T-helper 2 cell treated with Interferon-gamma antibody and Interleukin-4, amounts not matched to agents 100 ng/mL and 5 ng/mL, for 36 hours (primary cell): ENCODE results near the gene TPRA1. TPM values are rescaled to one million over a fixed set of nuclear protein-coding genes. Genes with fewer than 3 reads are reported as not detected.

Source experiments
- intact Hi-C: fragments of 100-400 bp; cut with micrococcal nuclease; formaldehyde crosslinking; loops from one replicate; pipeline ENCODE4 v1.15.1; 2023
- total RNA-seq: library from RNA; stranded (reverse); gene quantifications from 2 replicates; pipeline ENCODE4 v1.2.3, GENCODE V29; 2022

Gene TPRA1
- total RNA-seq = 27.9 and 31.1 TPM in 2 replicates

DNA sequence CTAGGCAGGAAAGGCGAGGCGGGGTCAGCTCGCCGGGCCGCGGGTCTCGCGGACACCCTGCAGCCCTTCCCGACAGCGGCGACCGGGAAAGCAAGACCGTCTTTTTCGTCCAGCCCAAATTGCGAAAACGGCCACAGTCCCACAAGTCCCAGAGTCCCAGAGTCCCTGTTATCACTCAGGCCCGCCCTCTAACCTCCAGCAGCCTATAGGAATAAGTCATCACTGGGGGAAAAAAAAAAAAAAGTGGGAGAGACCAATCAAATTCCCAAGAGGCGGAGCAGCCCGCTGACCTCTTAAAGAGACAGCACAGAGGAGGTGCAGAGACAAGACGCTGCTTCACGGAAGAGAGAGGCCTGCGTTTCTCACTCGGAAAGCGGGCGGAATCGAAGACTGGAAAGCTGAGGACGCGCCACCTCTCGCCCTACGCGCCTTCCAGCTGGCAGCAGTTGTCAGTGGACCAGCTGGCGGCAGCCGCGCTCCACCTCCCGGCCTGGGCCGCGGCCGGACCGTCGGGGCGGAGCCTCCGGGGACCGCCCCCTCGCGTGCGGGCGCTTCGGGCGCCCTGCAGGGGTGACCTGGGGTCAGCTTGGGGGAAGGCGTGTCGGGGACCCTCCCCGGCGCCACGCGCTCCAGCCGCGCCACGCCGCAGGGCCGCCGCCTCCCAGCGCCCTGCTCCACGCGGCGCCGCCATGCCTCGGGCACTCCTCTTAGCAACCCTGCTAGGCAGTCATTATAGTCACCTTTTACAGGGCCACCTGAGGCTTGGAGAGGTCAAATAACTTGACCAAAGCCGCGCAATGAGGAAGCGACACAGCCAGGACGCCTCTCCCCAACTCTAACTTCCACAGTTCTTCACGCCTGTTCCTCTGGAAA, at the start of gene TPRA1:
TSS of gene TPRA1 (minus strand) at position 141 of the 873 bp plus-strand sequence. CDS start 10,587 bp downstream, outside the sequence.
- intact Hi-C loops = loop anchor here (1.0 to 10.0 kb wide), 6 partner anchors 7 to 1674 kb away; partner anchors contain the start of genes ABTB1, MCM2 and SLC41A3

DNA sequence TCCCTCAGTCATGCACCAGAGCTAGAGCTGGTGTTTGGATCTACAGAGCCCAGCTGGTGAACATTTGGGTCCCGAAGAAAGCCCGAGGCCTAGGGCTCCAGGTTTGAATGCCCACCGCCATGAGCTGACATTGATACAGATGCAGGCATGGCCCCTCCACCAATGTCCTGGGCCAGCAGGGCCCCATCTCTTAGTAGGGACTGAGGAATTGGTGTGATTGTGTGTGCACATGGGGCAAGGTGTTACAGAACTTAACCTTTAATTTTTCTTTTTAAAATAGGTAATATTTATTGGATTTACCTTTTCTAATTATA, 49.5 kb upstream of the TPRA1 start:
- intact Hi-C loops = no loop called here

DNA sequence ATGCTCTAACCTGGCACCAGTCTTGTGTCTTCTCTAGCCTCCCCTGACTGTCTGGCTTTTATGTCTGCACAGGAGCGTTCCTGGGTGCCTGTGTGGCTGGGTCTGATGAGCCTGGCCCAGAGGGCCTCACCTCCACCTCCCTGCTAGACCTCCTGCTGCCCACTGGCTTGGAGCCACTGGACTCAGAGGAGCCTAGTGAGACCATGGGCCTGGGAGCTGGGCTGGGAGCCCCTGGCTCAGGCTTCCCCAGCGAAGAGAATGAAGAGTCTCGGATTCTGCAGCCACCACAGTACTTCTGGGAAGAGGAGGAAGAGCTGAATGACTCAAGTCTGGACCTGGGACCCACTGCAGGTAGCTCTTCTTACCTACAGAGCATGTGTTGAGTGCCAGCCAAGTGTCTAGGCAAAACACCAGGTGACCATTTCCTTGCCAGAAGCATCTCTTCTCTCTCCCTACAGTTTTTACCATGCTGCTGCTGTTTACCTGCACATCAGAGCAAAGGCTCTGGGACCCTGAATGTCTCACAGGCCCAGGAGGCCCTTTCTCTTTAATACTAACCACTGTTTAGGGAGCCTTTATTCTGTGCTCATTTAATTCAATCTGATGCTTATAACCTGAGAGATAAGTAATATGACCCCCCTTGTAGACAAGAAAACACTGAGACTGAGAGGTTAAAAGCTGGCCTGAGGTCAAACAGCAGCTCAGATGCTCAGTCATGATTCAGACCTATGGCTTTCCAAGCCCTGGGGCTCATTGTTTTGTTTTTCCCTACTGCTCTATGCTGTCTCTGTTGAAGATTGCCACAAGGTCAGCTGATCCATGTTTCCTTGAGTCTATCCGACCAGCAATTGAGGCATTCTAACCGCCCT, 48.9 kb upstream of the TPRA1 start:
- intact Hi-C loops = loop anchor here (5.0 kb wide), 1 partner anchor 47 kb away; the partner anchor contains the start of gene TPRA1

GRCh38 chr3:127637971-127638370, 47.4 kb upstream of the TPRA1 start:
- intact Hi-C loops = loop anchor here (1.0 to 5.0 kb wide), 2 partner anchors 34 to 46 kb away; partner anchors contain the start of genes ABTB1 and TPRA1

DNA sequence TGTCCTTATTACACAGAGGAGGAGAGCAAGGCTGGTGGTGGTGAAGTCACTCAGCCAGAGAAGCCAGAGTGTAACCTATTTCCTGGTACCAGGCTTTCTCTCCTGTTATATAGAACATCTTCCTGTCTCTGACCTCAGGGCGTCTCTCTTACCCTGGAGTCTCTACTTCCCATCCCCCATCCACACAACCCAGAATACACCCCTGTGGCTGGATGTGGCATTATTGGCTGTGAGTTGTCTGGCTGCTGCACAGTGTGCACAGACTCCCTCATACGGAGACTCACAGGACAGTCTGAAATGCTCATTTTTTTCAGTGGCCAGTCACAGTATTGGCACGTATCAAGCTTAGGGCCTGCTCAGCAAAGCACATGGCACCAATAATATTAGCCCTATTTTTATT, 47.0 kb upstream of the TPRA1 start:
- intact Hi-C loops = loop anchor here (1.0 to 5.0 kb wide), 2 partner anchors 35 to 45 kb away; partner anchors contain the start of genes ABTB1 and TPRA1

DNA sequence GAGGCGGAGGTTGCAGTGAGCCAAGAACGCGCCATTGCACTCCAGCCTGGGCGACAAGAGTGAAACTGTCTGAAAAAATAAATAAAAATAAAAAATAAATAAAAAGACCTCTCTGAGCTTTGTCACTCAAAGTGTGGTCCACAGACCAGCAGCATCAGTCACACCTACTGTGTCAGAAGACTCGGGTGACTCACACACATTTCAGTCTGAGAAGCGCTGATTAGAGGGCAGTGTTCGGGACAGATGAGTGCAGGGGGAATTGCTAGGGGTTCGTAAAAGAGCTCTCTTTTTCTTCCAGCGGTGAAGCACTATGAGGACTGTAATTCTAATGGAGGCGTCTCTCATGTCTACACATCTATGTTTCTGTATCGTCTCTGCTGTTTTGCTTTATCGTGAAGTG, 44.1 kb upstream of the TPRA1 start:
- intact Hi-C loops = loop anchor here (5.0 kb wide), 1 partner anchor 42 kb away; the partner anchor contains the start of gene TPRA1

- intact Hi-C loops = no loop called here
Measured at GRCh38 chr3:127632035-127632820, 41.7 kb upstream of the TPRA1 start.

DNA sequence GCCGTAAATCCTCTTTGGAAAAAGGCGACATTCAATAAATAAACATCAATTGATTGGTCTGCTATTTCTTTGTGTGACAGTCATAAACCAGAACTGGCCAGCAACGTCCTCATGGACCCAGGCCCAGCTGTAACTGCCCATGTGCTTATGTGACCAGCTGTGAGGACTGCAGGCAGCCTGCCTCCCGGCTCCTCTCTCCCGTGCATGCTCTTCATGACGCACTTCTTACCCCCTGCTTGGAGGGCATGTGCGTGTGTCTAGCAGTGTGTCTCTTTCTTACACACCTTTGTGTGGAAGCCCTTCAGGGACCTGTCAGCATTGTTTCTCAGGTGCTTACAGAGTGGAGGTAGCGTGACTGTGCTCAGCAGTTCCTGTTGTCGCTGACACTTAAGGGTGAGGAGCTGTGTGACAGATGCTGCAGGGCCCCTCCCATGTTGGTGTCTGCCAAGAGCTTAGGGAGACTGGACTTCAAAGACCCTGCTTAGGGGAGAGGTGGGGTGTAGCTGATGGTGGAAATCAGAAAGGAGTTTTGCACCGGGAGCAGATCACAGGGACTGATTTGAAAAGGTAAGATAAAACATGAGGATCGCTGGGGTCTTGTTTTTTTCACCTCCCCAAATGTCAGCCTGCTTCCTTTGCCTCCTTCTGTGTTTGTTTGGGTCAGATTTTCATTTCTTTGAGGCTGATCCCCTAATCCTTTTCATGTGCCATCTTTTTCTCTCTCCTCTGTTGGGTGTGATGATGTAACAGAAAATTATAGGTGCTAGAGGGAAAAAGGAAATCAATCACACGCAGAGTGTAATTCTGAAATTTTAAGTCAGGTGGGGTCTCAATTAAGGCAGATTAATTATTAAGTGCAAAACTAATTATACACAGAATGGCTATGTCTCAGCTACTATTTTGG, 40.5 kb upstream of the TPRA1 start:
- intact Hi-C loops = no loop called here

- intact Hi-C loops = no loop called here
Measured at GRCh38 chr3:127629467-127630403, 39.2 kb upstream of the TPRA1 start.

DNA sequence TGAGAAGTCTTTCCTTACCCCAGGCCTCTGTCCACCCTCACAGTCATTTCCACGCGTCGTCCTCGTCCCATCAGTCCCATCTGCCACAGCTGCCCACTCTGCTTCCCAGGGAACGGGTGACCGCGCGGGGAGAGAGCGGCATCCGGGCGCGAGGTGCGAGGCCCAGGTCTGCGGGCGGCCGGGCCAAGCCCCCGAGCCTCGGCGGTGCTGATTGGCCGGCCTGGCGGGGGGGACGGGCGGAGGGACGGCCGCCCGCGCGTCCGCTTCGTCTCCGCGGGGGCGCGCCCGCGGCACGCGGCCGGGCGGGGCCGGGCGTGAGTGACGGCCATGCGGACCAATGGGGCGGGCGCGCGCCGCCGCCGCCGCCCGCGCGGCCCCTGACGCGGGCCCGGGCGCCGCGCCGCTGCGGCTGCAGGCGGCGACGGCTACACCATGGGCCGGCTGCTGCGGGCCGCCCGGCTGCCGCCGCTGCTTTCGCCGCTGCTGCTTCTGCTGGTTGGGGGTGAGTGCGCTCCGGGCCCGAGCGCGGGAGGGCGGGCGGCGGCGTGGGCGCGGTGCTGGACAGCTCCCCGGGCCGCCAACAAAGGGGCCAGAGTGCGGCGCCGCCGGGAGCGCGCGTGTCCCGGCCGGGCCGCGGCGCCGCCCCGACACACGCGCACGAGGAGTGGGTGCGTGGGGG, 38.4 kb upstream of the TPRA1 start, which contains the start of gene PODXL2:
TSS of gene PODXL2 (plus strand) at position 398 of the 679 bp plus-strand sequence. CDS start at position 433, 35 bp downstream.
- intact Hi-C loops = no loop called here

DNA sequence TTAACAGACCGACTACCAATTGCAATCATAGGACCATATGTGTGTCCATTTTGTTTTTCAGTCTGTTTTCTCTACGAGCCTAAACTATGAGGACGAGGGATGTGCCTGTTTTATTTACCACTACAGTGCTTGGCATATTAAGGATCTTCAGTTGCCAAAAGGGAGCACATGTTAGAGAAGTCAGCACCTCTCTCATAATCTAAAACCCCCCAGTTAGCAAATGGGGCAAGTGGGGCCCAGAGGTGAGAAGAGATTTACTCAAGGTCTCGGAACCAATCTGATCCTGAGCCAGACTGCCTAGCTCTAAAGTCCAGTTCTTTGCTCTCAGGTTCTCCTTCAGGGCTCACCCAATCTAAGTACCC, 37.9 kb upstream of the TPRA1 start:
- intact Hi-C loops = no loop called here

DNA sequence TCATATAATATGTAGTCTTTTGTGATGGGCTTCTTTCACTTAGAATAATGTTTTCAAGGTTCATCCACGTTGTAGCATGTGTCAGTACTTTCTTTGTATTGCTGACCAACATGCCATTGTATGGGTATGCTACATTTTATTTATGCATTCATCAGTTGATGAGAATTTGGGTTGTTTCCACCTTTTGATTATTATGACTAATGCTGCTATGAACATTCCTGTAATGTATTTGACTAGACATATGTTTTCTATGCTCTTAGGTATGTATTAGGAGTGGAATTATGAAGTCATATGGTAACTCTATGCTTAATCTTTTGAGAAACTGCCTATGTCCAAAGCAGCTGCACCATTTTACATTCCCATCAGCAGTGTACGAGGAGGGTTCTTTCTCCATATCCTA, 35.3 kb upstream of the TPRA1 start:
- intact Hi-C loops = no loop called here

DNA sequence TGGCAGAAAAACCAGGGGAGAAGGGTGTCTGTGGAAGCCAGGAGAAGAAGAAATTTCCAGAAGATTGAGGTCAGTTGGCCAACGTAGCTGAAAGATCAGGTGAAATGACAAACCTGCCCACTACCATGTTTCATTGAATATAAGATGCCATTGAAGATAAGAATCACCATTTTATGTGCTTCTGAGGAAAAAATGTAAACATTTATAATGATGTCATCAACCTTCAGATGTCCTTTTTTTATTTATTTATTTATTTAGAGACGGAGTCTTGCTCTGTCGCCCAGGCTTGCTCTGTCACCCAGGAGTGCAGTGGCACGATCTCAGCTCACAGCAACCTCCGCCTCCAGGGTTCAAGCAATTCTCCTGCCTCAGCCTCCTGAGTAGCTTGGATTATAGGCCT, 33.5 kb upstream of the TPRA1 start:
- intact Hi-C loops = no loop called here

- intact Hi-C loops = no loop called here
Measured at GRCh38 chr3:127622772-127623576, 32.4 kb upstream of the TPRA1 start.

- intact Hi-C loops = no loop called here
Measured at GRCh38 chr3:127622031-127622430, 31.5 kb upstream of the TPRA1 start.

DNA sequence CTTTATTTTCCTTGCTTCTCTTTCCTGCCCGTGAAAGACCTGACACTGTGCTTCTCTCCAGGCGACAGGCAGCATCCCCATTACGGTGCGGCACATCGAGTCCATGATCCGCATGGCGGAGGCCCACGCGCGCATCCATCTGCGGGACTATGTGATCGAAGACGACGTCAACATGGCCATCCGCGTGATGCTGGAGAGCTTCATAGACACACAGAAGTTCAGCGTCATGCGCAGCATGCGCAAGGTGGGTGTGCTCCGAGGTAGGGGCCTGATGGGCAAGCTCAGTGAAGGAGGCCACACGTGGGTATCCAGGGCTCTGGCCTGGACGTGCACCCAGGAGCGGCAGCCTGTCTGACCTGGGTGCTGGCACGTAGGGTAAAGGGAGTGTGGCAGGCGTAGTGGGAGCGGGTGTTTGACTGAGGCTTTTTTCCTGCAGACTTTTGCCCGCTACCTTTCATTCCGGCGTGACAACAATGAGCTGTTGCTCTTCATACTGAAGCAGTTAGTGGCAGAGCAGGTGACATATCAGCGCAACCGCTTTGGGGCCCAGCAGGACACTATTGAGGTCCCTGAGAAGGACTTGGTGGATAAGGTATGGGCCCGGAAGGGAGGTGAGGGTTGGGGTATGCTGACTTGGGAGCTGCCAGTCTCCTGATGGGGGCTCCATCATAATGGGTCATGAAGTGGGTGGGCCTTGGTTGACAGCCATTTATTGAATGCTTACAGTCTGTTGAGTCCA, 30.3 kb upstream of the TPRA1 start:
- intact Hi-C loops = no loop called here

DNA sequence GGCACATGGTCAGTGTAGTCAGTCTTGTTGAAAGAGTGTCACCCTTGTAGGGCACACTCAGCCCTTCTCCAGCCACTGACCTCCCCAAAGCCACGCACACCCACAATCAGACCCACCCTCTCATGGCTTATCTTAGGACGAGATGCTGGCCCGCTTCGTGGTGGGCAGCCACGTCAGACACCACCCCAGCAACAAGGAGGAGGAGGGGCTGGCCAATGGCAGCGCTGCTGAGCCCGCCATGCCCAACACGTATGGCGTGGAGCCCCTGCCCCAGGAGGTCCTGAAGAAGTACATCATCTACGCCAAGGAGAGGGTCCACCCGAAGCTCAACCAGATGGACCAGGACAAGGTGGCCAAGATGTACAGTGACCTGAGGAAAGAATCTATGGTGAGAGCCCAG, 28.4 kb upstream of the TPRA1 start:
- intact Hi-C loops = no loop called here
